ENCODE results near the gene PGM2. TPM values are rescaled to one million over a fixed set of nuclear protein-coding genes. Genes with fewer than 3 reads are reported as not detected.

PGM2 gene
- total and polyA plus RNA-seq, 2 donors (not counting 3 experiments of a cell fraction or from before 2014, with no cell fraction given): 17.9 to 53.9 TPM

GRCh38 chr4:37798616-37799015, 27.9 kb upstream of the PGM2 start:
- Histone ChIP-seq H4K20me1 (replicated peaks; ENCODE audit: control insufficient read depth, extremely low read depth, insufficient read depth, low read length) (no peaks in the 10 kb centered on the region), H3K9ac (replicated peaks; ENCODE audit: extremely low read depth, insufficient read depth, low read length) (no peak overlapping the region), H2AFZ (ENCODE audit: low read depth, low read length) (no peak overlapping the region), H3K79me2 (ENCODE audit: control insufficient read depth, insufficient read depth, low read length) (no peaks in the 10 kb centered on the region), H3K27ac (ENCODE audit: insufficient read depth, low read depth, low read length) (no peak overlapping the region), H3K36me3 (ENCODE audit: control insufficient read depth in 2 of 2, extremely low read depth in 1 of 2, insufficient read depth in 2 of 2, low read length in 2 of 2) (no peaks in the 10 kb centered on the region), H3K4me2 (ENCODE audit: insufficient read depth, low read length) (no peak overlapping the region), H3K4me3 (replicated peaks in 1 of 3; ENCODE audit: insufficient read depth in 1 of 3, low read depth in 1 of 3, low read length in 3 of 3) (no peak overlapping the region), H3K4me1 (ENCODE audit: control insufficient read depth, extremely low read depth, insufficient read depth, low read length) (no peaks in the 10 kb centered on the region), H3K27me3 (ENCODE audit: control insufficient read depth in 2 of 2, insufficient read depth in 2 of 2, low read length in 2 of 2) (peaks cover 0 to 6% of the 10 kb centered on the region in 2 experiments), H3K9me3 (replicated peaks; ENCODE audit: control insufficient read depth, insufficient read depth, low read length) (no peaks in the 10 kb centered on the region), H3K9me1 (replicated peaks; ENCODE audit: control insufficient read depth, extremely low read depth, insufficient read depth, low read length) (no peaks in the 10 kb centered on the region)
- TF ChIP-seq GATA2 (IDR thresholded peaks at IDR 0.05; ENCODE audit: insufficient read depth, insufficient read length, low read depth, low read length): no peak
- no TSS peak for BruUV-seq (replicated peaks)
- FAIRE-seq (no peak), DNase-seq (ENCODE audit: low read depth, low spot score) (no peak)
- intact Hi-C loops (cut with micrococcal nuclease) (no loop called here), dilution Hi-C loops (cut with MboI; ENCODE audit: extremely low pct_ligation_motif_present, low sequenced_read_pairs) (no loop called here)
- ChIA-PET CTCF (interaction anchor here (0.8 to 1.4 kb wide), 3 partner anchors 194 to 345 kb away, joined by 3 to 4 read pairs (median 3); a partner anchor contains a TSS), POLR2A (interaction anchor here (0.6 kb wide), 1 partner anchor 30 kb away, joined by 3 read pairs; no protein-coding TSS in a partner anchor)

GRCh38 chr4:37799941-37800554, 26.4 kb upstream of the PGM2 start:
- Histone ChIP-seq H3K79me2 (ENCODE audit: control insufficient read depth, insufficient read depth, low read length) (no peaks in the 10 kb centered on the region), H4K20me1 (replicated peaks; ENCODE audit: control insufficient read depth, extremely low read depth, insufficient read depth, low read length) (no peaks in the 10 kb centered on the region), H3K27ac (ENCODE audit: insufficient read depth, low read depth, low read length) (no peak overlapping the region), H2AFZ (ENCODE audit: low read depth, low read length) (no peak overlapping the region), H3K9me3 (replicated peaks; ENCODE audit: control insufficient read depth, insufficient read depth, low read length) (no peaks in the 10 kb centered on the region), H3K27me3 (ENCODE audit: control insufficient read depth in 2 of 2, insufficient read depth in 2 of 2, low read length in 2 of 2) (peaks cover 0 to 6% of the 10 kb centered on the region in 2 experiments), H3K4me1 (ENCODE audit: control insufficient read depth, extremely low read depth, insufficient read depth, low read length) (no peaks in the 10 kb centered on the region), H3K4me2 (ENCODE audit: insufficient read depth, low read length) (no peak overlapping the region), H3K9me1 (replicated peaks; ENCODE audit: control insufficient read depth, extremely low read depth, insufficient read depth, low read length) (no peaks in the 10 kb centered on the region), H3K36me3 (ENCODE audit: control insufficient read depth in 2 of 2, extremely low read depth in 1 of 2, insufficient read depth in 2 of 2, low read length in 2 of 2) (no peaks in the 10 kb centered on the region), H3K4me3 (replicated peaks in 1 of 3; ENCODE audit: insufficient read depth in 1 of 3, low read depth in 1 of 3, low read length in 3 of 3) (no peak overlapping the region), H3K9ac (replicated peaks; ENCODE audit: extremely low read depth, insufficient read depth, low read length) (no peak overlapping the region)
- dilution Hi-C loops (cut with MboI; ENCODE audit: extremely low pct_ligation_motif_present, low sequenced_read_pairs) (no loop called here), intact Hi-C loops (cut with micrococcal nuclease) (no loop called here)
- ChIA-PET POLR2A (no interaction called here), CTCF (interaction anchor here (1.0 to 3.4 kb wide), 4 partner anchors 197 to 347 kb away, joined by 3 to 67 read pairs (median 6); a partner anchor contains a TSS)
- BruUV-seq (replicated peaks): no TSS peak
- DNase-seq (ENCODE audit: low read depth, low spot score) (no peak), FAIRE-seq (no peak)
- TF ChIP-seq MYC (IDR thresholded peaks at IDR 0.05; ENCODE audit: low read depth, low read length): no peak
- TF ChIP-seq JUN (IDR thresholded peaks at IDR 0.05; ENCODE audit: borderline replicate concordance, insufficient read depth, insufficient read length, low read depth): no peak
- no peak for TF ChIP-seq POLR2A (IDR thresholded peaks at IDR 0.05; ENCODE audit: low read depth, low read length)
- no peak for TF ChIP-seq GATA2 (IDR thresholded peaks at IDR 0.05; ENCODE audit: insufficient read depth, insufficient read length, low read depth, low read length)
- TF ChIP-seq CTCF (IDR thresholded peaks at IDR 0.05; ENCODE audit: extremely low read depth in 1 of 2, insufficient read depth in 1 of 2, low read depth in 1 of 2, low read length in 2 of 2): no peak
- TF ChIP-seq FOS (IDR thresholded peaks at IDR 0.05; ENCODE audit: borderline replicate concordance, insufficient read depth, low read length): no peak
- no peak for TF ChIP-seq EZH2 (IDR thresholded peaks at IDR 0.05; ENCODE audit: borderline replicate concordance, low read depth, low read length, severe bottlenecking)
- TF ChIP-seq POLR2AphosphoS5 (IDR thresholded peaks at IDR 0.05; ENCODE audit: insufficient read depth, low read depth, low read length): no peak
- TF ChIP-seq MAX (IDR thresholded peaks at IDR 0.05; ENCODE audit: insufficient read depth, insufficient read length): no peak
